ENCODE results near the gene GIT2.

DNA sequence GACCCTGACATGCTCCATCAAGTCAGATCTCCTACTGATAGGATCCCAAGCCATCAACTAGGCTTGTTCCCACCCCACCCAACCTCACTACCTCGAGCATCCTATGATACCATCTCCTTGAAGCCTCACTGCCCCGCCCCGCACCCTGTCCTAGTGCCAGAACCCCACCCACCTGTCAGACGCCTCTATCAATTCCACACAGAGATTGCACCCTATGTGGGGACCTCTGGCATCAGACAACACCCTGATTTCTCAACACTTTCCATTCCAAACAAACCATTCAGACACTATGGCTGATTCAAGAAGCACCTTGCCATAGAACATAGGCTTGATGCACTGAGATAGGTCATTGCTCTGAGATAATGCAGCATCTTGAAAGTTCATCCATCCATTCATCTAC lies 112.7 kb downstream of the GIT2 start:
- TF ChIP-seq, protein P1, sequence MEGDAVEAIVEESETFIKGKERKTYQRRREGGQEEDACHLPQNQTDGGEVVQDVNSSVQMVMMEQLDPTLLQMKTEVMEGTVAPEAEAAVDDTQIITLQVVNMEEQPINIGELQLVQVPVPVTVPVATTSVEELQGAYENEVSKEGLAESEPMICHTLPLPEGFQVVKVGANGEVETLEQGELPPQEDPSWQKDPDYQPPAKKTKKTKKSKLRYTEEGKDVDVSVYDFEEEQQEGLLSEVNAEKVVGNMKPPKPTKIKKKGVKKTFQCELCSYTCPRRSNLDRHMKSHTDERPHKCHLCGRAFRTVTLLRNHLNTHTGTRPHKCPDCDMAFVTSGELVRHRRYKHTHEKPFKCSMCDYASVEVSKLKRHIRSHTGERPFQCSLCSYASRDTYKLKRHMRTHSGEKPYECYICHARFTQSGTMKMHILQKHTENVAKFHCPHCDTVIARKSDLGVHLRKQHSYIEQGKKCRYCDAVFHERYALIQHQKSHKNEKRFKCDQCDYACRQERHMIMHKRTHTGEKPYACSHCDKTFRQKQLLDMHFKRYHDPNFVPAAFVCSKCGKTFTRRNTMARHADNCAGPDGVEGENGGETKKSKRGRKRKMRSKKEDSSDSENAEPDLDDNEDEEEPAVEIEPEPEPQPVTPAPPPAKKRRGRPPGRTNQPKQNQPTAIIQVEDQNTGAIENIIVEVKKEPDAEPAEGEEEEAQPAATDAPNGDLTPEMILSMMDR (IDR thresholded peaks at IDR 0.05; ENCODE audit: low read depth, low read length, poor library complexity, severe bottlenecking): no peak
- no peak for TF ChIP-seq EZH2phosphoT487 (IDR thresholded peaks at IDR 0.05; ENCODE audit: borderline replicate concordance, low read length)
